NCI-H226 (cell line): ENCODE measurements around the gene CFAP90.

Source experiments
- DNase-seq: peaks from one replicate; pipeline ENCODE4 v3.0.0-alpha.2; 2015

The CFAP90 gene

DNA sequence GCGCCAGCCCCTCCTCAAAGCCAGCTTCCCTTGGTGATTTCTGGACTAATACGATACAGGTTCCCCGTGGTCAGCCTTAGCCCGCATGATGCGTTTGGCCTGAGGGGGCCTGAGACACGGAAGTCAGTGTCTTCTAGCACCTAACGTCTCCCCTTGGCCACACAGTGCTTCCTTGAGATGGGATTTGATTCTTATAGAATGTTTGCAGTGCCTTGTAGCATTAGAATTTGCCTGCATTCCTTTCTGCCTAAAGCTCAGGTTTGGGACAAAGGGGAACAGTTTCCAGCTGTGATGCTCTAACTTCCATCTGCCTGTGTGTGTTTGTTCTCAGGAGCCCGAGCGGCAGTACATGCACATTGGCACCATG is 34.4 kb downstream of the CFAP90 start:
- no peak for DNase-seq

DNA sequence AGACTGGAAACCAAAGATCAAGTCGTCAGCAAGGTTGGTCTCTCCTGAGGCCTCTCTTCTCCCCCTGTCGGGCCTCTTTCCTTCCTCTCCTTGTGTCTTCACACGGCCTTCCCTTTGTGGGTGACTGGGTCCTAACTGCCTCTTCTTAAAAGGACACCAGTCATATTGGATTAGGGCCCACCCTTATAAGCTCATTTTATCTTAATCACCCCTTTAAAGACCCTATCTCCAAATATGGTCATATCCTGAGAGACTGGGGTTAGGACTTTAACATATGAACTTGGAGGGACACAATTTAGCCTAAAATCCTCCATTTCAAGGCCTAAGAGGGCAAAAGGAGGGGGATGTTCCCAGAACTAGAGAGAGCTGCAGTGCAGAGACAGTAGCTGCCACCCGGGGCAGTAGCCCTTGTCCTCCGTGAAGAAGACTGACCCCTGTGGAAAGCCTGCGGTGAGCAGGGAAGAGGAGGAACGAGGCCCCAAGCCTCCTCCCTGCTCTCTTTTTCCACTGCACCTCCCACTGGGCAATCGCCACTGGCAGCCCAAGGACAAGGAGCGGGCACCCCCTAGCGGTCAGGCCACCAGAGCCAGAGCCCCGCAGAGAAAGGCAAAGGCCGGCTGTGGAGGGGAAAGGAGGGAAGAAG is 34.9 kb downstream of the CFAP90 start:
- DNase-seq, result peak; percentile 55

- no peak for DNase-seq
Measured at GRCh38 chr5:7814816-7815215, 36.1 kb downstream of the CFAP90 start.

- no peak for DNase-seq
Measured at GRCh38 chr5:7813576-7813975, 37.4 kb downstream of the CFAP90 start.

DNA sequence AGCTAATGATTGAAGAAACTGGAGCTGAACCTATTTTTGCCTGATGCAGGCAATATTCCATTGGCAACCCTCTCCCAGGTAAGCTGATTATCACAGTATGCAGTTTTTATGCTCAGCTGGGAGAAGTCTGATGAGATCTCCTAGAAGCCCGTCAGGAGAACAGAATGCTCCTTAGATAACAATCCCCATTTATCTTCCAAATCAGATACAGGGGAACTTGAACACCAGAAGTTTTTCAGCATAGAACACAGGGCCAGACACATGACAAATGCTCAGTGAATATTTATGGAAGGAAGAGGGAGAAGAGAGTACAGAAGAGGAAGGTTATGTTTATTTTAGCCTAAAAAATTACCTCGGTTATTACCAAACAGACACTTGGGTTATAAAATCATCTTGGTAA is 37.9 kb downstream of the CFAP90 start:
- DNase-seq, result no peak

- no peak for DNase-seq
Measured at GRCh38 chr5:7811715-7812114, 39.2 kb downstream of the CFAP90 start.

DNA sequence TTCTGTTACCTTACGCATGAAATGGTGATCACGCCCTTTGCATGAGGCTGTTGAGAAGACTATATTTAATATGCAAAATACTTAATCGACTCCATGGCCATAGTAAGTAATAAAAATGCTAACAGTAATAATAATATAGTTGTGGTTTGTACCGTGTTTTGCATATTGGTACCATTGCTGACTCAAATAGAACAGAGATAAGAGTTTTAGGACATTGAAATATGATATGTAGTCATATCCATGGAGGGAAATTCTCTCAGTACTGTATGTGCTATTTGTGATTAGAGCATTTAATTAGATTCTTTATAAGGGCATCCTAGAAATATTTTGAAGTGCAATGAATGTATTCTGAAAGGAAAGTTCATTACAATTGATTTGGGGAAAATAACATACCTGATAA is 41.9 kb downstream of the CFAP90 start:
- DNase-seq, result no peak

DNA sequence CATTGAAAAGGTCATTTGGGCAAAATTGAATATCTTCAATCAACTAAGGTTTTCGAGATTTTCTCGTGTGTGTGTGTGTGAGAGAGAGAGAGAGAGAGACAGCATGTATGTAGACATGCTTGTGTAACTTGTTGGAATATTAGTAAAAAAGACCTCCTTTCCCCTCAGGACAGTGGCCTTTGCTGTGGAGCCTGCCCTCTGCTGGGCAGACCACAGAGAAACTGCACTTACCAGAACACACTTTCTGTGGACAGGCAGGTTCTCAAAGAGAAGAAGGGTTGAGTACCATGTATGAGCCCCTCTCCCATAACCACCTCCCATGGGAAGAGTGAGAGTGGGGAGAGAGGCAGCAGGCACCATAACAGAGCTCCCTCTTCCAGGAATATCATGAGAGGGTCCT is 45.6 kb downstream of the CFAP90 start:
- no peak for DNase-seq

DNA sequence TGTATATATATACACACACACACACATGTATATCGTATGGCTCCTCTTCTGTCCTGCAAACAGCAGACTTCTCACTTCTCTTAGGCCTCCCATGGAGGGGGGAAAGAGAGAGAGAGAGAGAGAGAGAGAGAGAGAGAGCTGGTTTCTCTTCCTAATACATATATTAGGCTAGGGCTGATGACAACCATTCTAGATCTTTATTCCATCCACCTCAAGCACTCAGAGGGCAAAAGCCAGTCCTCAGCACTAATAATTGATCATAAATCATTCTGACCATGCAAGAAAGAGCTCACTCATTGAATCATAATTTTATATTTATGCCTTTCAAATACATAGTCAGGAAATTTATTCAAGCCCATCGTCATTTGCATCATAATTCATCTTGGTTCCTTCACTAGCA is 47.0 kb downstream of the CFAP90 start:
- no peak for DNase-seq

- no peak for DNase-seq
Measured at GRCh38 chr5:7802855-7803254, 48.1 kb downstream of the CFAP90 start.

DNA sequence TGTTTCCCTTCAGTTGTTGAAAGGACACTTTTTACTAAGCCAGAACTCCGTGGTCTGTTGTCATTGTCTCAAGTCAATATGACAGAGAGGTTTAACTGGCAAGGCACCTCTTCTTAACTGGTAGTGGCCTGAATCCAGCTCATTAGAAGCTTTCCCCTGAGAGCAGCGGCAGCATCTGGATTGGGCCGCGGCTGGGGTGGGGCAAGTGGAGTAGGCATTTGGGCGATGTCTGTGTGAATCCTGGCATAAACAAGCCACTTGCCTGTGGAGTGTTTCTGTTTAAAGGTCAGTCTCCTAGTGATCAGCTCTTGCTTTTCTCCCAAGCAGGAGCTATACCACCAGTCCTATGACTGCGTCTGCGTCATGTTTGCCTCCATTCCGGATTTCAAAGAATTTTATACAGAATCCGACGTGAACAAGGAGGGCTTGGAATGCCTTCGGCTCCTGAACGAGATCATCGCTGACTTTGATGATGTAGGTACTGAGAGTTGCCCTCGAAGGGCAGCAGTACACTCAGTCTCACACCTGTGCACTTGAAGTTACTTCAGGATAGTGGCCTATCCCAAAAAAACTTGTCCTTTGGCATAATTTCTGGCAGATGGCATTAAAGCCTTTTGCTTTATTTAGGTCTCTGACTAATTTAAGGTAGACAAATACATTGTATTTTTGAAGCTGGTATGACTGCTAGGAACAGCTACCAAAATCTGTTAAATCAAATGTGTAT is 48.9 kb downstream of the CFAP90 start:
- no peak for DNase-seq

GRCh38 chr5:7795306-7795705 is 55.6 kb downstream of the CFAP90 start:
- DNase-seq, result no peak

DNA sequence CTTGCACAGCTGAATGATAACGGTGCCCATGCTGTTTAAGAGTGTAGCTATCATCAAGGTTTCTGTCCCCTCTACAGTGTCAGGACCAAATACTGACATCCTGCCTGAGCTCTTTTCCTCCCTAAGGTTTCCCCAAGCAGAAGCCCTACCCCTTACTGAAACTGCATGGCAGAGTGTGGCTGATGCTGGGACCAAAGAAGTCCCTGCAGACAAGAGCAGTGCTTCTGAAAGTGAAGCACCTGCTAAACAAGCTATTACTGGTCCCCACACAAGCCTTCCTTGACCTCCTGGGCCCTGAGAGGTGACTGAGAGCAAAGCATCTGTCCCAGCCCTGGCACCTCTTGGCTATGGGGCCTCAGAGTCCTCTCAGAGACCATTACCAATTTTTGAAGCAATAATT is 56.1 kb downstream of the CFAP90 start:
- DNase-seq, result no peak

DNA sequence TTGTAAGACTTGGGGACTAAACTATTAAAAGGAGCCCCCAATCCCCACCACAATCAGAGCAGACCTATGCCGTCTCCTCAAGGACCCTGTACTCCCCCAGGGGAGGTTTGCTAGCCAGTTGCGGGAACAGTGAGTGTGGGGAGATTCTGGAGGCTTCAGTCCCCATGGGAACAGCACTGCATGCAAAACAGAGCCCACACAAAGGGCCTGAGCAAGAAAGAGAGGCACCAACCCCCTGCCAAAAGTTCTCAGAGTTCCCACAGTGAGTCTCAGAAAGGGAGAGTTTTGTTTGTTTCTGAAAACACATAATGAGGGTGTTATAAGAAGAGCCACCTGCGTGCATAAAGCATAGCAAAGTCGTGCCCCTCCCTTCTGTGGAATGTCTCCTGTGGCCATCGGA is 56.6 kb downstream of the CFAP90 start:
- no peak for DNase-seq

DNA sequence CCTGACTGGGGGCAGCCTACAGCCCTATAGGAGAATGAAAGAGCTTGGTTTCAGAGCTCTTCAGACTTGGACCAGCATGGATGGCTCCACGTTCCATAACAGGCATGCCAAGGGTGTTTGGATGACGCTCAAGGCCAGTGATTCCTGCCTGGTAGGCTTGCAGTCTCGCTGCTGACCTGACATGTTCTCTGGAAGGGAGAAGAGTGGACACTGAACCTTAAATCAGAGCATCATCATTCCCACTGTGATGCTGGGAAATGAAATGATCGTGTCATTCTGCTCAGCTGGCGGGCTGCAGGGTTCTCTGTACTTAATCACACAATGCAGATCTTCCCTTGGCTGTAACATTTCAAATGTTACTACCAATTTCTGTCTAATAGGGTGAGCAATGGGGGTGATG is 57.0 kb downstream of the CFAP90 start:
- no peak for DNase-seq

- DNase-seq, result no peak
Measured at GRCh38 chr5:7789567-7789966, 61.4 kb downstream of the CFAP90 start.

DNA sequence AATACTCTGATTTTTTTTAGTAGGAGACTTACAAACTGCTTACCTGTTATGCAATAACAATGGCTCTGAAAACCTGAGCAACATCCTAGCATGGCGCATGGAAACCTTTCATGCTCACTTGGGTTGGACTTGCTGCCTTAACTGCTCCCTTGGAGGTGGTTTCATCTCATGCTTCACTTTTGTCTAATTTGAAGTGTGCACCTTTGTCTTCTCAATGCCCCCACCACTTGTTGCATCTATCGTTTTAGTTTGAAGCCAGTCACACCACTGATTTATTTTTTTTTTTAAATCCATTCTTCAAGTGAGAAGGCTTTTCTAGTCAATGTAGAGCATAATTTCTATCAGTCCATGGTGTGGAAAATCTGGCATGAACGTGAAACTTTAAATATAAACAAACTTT is 63.2 kb downstream of the CFAP90 start:
- DNase-seq, result no peak

DNA sequence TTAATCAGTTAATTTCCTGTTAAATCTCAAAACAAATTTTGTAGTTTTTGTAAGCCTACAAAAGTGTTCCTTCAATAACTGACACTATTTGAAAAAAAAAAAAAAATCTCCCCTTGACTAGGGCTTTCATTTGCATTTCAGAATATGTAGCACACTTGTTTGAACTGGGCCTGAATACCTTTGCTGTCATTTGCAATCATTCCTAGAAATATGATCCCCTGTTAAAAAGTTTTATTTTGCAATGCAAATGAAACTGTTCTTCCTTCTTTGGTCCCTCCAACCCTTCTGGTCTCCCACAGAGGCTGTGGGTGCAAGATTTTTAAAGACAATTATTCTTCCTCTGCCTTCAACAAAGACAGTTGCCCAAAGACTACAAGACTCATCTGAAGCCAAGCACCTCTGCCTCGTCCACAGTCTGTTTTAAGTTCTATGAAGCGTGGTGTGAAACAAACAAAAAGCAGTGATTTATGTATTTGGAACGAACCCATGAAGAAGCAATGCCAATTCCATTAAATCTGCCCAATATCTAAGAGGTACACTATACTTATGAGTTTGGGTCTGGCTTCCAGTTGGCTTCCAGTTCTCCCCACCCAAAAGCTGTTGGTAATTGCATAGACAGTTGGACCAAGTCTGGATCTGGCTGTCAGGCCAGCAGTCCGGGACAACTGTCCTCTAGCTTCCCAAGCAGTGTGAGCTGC is 66.1 kb downstream of the CFAP90 start:
- no peak for DNase-seq

DNA sequence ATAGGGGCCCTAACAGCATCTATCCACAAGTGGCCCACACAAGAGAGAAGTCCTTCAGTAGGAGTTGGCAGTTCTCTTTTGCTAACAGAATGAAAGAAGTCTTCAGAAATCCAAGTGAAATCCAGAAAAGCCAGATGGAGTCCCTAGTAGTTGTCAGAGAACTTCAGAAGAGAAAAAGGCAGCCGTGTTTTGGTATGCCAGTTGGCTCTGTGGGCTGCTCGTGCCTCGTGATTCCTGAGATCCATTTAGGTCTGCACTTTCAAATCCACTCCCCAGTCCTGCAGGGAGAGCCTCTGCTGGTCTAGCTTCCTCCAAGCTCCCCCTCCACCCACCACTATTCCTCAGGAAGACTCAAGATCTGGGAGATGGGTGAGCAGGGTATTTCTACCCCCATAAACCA is 69.0 kb downstream of the CFAP90 start:
- DNase-seq, result no peak
